Cardiac fibroblast (primary cell): ENCODE data around the gene ELAVL3.
A peak's percentile ranks its signal among the peaks of the same experiment; 100 is the strongest.
"Not testable (repeated sequence)": the region's sequence is repeated elsewhere in the genome, so short reads cannot be mapped to it uniquely, and the experiment has no call there.

Source experiments
- DNase-seq, 2 donors: peaks; one replicate each; pipeline versions ENCODE4 v3.0.0 to v3.0.0-alpha.2; 2010; ENCODE audit warnings: low read depth in 2 of 2
- H3K4me3 ChIP-seq, 2 donors: replicated peaks in 1 of 2; 1 replicate in 1 of 2; 2 replicates in 1 of 2; pipeline ENCODE4 v1.5.1; 2011; ENCODE audit warnings: low read depth in 2 of 2, low read length in 2 of 2, mild to moderate bottlenecking in 2 of 2, moderate library complexity in 1 of 2
- TF ChIP-seq, protein P1 (sequence below): IDR thresholded peaks from one replicate; pipeline ENCODE4 v1.5.1; 2011; ENCODE audit warnings: low read depth, mild to moderate bottlenecking, low read length, inconsistent platforms

ELAVL3 gene

DNA sequence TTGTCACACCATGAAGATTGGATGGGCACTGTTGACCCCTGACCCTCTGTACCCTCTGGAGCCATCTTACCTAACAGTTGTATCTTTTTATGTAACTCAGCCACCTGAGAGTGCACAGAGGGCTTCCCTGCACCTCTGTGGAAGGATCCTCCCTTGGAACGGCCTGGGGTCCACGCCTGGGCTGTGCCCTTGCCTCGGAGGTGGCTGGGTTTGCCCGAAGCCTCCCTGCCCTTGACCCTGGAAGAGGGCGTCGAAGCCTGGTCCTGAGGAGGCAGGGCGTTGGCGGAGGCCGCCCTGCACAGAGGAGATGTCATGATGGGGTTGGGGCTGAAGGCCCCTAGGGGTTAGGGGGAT lies 46.2 kb downstream of the ELAVL3 start:
- no peak for DNase-seq
- TF ChIP-seq, protein P1, sequence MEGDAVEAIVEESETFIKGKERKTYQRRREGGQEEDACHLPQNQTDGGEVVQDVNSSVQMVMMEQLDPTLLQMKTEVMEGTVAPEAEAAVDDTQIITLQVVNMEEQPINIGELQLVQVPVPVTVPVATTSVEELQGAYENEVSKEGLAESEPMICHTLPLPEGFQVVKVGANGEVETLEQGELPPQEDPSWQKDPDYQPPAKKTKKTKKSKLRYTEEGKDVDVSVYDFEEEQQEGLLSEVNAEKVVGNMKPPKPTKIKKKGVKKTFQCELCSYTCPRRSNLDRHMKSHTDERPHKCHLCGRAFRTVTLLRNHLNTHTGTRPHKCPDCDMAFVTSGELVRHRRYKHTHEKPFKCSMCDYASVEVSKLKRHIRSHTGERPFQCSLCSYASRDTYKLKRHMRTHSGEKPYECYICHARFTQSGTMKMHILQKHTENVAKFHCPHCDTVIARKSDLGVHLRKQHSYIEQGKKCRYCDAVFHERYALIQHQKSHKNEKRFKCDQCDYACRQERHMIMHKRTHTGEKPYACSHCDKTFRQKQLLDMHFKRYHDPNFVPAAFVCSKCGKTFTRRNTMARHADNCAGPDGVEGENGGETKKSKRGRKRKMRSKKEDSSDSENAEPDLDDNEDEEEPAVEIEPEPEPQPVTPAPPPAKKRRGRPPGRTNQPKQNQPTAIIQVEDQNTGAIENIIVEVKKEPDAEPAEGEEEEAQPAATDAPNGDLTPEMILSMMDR, result no peak
- H3K4me3 ChIP-seq, result peak overlapping the region; percentile 41 to 55

DNA sequence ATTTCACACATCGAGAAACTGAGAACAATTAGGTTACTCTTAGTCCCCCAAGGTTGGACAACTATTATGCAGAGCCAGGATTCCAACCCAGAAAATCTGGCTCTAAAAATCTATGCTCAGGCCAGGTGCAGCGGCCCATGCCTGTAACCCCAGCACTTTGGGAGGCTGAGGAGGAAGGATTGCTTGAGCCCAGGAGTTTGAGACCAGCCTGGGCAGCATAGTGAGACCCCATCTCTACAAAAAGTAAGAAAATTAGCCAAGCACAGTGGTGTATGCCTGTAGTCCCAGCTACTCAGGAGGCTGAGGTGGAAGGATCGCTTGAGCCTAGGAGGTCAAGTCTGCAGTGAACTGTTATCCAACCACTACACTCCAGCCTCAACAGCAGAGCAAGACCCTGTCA lies 47.3 kb downstream of the ELAVL3 start:
- not testable (repeated sequence) for DNase-seq, H3K4me3 ChIP-seq

DNA sequence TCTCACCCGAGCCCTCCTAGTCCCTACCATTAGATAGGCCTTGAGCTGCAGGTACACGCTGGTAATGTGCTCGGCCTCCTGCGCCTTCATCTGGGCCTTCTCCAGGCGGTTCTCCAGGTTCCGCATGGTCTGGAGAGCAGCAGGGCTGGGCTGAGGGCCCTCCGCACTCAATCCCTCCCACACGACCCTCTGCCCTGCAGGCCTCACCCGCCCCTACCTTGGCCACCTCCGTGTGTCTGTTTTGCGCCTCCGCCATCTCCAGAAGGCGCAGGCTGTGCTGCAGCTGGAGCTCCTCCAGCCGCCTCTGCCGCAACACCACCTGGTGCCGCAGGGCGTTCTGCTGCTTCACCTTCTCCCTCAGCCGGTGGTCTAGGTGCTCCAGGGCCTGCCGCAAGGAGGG lies 54.2 kb downstream of the ELAVL3 start:
- no peak overlapping the region for H3K4me3 ChIP-seq
- TF ChIP-seq, protein P1, result no peak
- no peak for DNase-seq

DNA sequence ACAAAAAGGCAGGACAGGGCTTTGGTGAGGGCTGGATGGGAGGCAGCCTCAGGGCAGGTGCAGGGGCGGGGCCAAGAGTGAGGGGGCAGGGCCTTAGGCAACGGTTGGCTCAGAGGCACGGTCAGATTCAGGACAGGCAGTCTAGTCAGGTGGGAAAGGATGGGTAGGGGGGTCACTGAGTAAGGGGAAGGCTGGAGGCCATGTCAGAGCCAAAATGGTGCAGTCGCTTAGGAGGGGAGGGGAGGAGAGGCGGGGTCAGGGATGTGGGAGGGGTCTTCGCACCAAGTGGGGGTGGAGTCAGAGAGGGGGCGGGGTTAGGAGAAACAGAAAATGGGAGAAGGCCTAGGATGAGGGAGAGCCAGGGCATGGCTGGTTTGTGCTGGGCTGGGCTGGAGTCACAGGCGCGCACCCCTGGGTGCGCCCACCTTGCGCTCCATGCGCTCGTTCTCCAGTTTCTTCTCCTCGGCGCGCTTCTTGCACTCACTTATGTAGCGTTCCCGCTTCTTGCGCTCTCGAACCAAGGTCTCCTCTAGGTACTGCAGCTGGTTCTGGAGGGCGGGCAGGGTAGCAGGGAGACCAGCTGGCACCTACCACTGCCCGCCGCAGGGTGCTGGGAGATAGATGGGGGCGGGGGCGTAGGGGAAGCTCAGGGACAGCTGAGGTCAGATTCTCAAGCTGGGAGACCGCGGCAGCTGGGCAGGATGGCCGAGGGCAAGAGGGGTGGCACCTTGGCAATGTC lies 55.0 kb downstream of the ELAVL3 start:
- no peak for DNase-seq
- H3K4me3 ChIP-seq, result no peak overlapping the region
- TF ChIP-seq, protein P1, result no peak

DNA sequence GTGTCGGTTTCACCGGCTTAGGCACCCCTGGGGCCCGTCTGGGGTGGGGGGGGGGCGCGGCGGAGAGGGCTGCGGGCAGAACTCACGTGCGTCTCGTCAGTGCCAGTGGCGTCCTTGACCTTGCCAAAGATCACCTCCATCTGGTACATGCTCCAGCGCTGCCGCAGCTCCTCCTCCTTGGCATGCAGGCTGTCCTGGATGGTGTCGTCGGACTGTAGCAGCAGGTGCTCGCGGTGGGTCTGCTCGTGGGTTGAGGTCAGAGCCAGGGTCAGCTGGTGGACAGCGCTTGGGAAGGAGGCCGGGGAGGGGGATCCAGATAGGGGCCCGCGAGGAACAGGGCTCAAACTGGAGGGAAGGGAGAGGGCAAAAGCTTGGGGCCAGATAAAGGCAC lies 57.1 kb downstream of the ELAVL3 start:
- DNase-seq, result no peak
- H3K4me3 ChIP-seq, result no peak overlapping the region
- TF ChIP-seq, protein P1, result no peak

DNA sequence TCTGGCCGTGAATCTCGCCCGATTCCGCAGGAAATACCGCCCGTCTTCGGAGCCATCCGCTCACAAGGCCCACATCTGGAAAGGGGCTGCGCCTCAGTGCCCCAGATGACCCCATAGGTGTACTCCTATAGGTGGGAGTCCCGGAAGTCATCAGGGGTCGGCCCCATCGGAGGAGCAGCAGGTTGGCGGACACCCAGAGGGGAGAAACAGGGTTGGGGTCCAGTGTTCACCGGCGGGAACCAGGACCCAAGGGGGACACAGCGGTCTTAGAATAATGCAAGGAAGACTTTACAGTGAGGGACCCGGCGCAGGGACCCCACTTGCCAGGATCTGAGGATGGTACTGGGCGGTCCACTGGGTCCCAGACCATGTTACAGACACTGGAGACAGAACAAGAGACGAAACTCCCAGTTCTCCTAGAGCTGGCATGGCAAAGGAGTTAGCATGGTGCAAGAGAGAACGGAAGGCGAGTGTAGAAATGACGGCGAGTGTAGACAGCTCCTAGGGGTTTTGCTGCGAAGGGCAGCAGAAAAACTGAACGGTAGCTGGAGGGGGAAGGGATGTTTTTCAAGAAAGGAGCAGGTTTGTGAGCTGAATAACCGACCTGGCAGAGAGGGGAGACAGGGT lies 57.6 kb downstream of the ELAVL3 start:
- no peak for DNase-seq
- H3K4me3 ChIP-seq, result no peak overlapping the region
- TF ChIP-seq, protein P1, result no peak

DNA sequence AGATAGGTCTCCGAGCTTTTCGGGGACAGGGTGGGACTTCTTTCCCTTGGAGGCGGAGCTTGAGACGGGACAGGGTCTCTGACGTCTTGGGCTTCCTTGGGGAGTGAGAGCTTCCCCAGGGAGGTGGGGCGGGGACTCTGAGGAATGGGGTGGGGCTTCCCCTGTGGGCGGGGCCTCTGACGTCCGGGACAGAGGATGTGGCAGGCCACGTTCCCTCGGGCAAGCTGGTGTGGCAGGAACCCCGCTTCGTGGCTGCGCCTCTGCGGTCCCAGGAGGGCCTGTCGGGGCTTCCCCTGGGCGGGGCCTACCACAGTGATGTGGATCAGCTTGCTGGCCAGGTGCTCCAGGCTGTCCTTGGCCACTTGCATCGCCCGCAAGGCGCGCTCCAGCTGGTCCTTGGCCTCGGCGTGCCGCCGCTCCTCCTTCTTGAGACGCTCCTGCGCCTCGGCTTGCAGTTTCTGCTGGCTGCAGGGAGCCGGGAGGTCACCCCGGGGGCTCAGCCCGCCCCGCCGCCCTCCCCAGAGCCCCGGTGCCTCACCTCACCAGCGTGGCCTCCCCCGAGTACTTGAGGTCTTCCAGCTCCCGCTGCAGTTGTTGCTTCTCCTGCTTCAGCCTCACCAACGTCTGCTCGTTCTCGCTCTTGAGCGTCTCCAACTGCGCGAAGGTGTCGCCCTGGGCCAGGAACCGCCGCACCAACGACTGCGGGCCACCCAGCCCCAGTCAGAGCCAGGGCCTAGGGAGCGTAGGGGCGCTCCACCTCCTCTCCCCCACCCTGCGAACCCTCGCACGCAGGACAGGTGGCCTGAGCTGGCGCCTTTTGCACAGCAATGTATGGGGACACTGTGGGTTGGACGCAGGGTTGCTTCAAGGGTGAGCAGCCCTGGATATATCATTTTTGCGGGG lies 58.4 kb downstream of the ELAVL3 start:
- H3K4me3 ChIP-seq, result peak overlapping the region in 1 of 2 donors; percentile 14
- peak; percentile 61 to 68 for DNase-seq
- TF ChIP-seq, protein P1, result no peak
